Measurements from ENCODE around the gene RNF149.
A peak's percentile ranks its signal among the peaks of the same experiment; 100 is the strongest.
"Not testable (repeated sequence)": the region's sequence is repeated elsewhere in the genome, so short reads cannot be mapped to it uniquely, and the experiment has no call there.

The RNF149 gene

GRCh38 chr2:101253013-101253702, 55.3 kb downstream of the RNF149 start:
- no peak for DNase-seq

- DNase-seq: peak; percentile 97
Measured at GRCh38 chr2:101252408-101253012, 56.0 kb downstream of the RNF149 start, which contains the start of gene CNOT11. Gene CNOT11, plus strand, starts transcription at chr2:101252886. Its CDS starts 79 bp downstream, at chr2:101252965.

- no peak for DNase-seq
Measured at GRCh38 chr2:101251844-101252407, 56.6 kb downstream of the RNF149 start.

- DNase-seq: not testable (repeated sequence)
Measured at GRCh38 chr2:101251246-101251781, 57.2 kb downstream of the RNF149 start.

GRCh38 chr2:101249826-101250225, 58.7 kb downstream of the RNF149 start:
- DNase-seq: no peak

- not testable (repeated sequence) for DNase-seq
Measured at GRCh38 chr2:101248756-101249155, 59.7 kb downstream of the RNF149 start.

- not testable (repeated sequence) for DNase-seq
Measured at GRCh38 chr2:101245468-101245867, 63.0 kb downstream of the RNF149 start.

- not testable (repeated sequence) for DNase-seq
Measured at GRCh38 chr2:101244899-101245298, 63.6 kb downstream of the RNF149 start.

GRCh38 chr2:101244373-101244772, 64.1 kb downstream of the RNF149 start:
- not testable (repeated sequence) for DNase-seq

- DNase-seq: no peak
Measured at GRCh38 chr2:101241158-101241557, 67.3 kb downstream of the RNF149 start.

- DNase-seq: not testable (repeated sequence)
Measured at GRCh38 chr2:101240694-101241093, 67.8 kb downstream of the RNF149 start.

GRCh38 chr2:101239760-101240118, 68.8 kb downstream of the RNF149 start:
- DNase-seq: not testable (repeated sequence)

GRCh38 chr2:101238930-101239759, 69.4 kb downstream of the RNF149 start:
- DNase-seq: no peak

- DNase-seq: not testable (repeated sequence)
Measured at GRCh38 chr2:101237944-101238343, 70.6 kb downstream of the RNF149 start.

- not testable (repeated sequence) for DNase-seq
Measured at GRCh38 chr2:101235956-101236355, 72.5 kb downstream of the RNF149 start.

GRCh38 chr2:101234169-101234938, 74.1 kb downstream of the RNF149 start:
- no peak for DNase-seq

- DNase-seq: no peak
Measured at GRCh38 chr2:101232770-101233169, 75.7 kb downstream of the RNF149 start.

- DNase-seq: no peak
Measured at GRCh38 chr2:101231937-101232730, 76.4 kb downstream of the RNF149 start.

GRCh38 chr2:101231240-101231639, 77.3 kb downstream of the RNF149 start:
- DNase-seq: no peak

GRCh38 chr2:101230541-101231001, 77.9 kb downstream of the RNF149 start:
- no peak for DNase-seq

All from NCI-H1694 treated with DMSO at 0.1 percent for 48 hours (cell line).